GM13976 (cell line): Measurements from ENCODE around the gene TOM1.
"Not testable (repeated sequence)": the region's sequence is repeated elsewhere in the genome, so short reads cannot be mapped to it uniquely, and the experiment has no call there.

Source experiments
- DNase-seq: peaks from one replicate; pipeline ENCODE4 v3.0.0; 2012; ENCODE audit warnings: low spot score
- CTCF ChIP-seq: IDR thresholded peaks from 2 replicates; pipeline ENCODE4 v1.5.1; 2012; ENCODE audit warnings: borderline replicate concordance, mild to moderate bottlenecking; ENCODE audit not compliant: insufficient read depth; ENCODE audit errors: extremely low read depth, missing control alignments, control extremely low read depth
- in situ Hi-C: fragments of 300-500 bp; cut with MboI; formaldehyde crosslinking; loops from one replicate; pipeline ENCODE4 v1.12.0; 2022; ENCODE audit warnings: low sequenced_read_pairs, mixed read lengths, inconsistent platforms; ENCODE audit not compliant: unreplicated experiment

The TOM1 gene

DNA sequence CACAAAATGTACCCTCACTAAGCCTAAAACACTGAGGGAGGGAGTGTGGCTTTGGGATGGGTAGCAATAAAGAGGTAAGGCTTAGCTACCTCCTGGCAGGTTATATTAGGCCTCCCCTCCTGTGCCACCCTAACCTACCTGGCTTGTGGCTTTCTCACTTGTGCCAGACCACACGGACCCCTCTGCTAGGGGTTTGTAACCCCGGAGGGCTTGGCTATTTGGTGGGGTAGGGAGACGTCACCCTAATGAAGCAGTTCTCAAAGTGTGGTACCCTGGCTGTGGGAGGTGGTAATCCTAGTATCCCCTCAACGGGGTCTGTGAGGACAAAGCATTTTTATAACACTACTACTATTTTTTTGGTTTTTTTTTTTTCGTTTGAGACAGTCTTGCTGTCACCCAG, 91.2 kb downstream of the TOM1 start:
- no peak for DNase-seq
- in situ Hi-C loops, result no loop called here

DNA sequence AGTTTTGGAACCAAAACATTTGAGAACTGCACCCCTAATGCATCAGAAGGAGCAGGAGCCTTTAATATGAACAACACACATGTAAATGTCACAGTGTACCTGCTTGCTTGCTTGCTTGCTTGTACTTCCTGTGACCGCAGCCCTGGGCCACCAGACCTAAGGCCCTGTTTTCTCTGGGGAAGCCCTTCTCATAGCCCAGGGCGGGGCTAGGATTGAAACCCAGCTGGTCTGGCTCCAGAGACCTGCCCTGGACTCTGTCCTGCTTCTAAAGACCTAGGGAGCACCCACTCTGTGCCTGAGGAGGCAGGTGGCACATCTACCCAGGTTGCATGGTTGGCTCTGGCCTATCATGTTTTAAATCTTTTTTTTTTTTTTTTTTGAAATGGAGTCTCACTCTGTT, 92.7 kb downstream of the TOM1 start:
- TF ChIP-seq CTCF, result no peak

More for the DNA sequence above, 91.2 kb downstream of the TOM1 start:
- no peak for TF ChIP-seq CTCF

GRCh38 chr22:35393116-35394010, 93.7 kb downstream of the TOM1 start:
- no peak for DNase-seq
- TF ChIP-seq CTCF, result no peak
- in situ Hi-C loops, result no loop called here

More for the DNA sequence above, 92.7 kb downstream of the TOM1 start:
- in situ Hi-C loops, result no loop called here
- no peak for DNase-seq

DNA sequence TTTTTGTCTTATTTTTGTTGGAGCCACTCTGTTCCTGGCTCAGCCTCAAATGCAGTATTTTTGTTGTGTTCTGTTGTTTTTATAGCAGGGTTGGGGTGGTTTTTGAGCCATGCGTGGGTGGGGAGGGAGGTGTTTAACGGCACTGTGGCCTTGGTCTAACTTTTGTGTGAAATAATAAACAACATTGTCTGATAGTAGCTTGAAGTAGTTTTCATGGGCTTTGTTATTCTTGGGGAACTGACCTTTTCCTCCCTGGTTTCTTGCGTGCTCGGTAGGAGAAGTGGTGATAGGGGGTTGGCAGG, 94.3 kb downstream of the TOM1 start:
- TF ChIP-seq CTCF, result no peak
- no peak for DNase-seq
- in situ Hi-C loops, result no loop called here

DNA sequence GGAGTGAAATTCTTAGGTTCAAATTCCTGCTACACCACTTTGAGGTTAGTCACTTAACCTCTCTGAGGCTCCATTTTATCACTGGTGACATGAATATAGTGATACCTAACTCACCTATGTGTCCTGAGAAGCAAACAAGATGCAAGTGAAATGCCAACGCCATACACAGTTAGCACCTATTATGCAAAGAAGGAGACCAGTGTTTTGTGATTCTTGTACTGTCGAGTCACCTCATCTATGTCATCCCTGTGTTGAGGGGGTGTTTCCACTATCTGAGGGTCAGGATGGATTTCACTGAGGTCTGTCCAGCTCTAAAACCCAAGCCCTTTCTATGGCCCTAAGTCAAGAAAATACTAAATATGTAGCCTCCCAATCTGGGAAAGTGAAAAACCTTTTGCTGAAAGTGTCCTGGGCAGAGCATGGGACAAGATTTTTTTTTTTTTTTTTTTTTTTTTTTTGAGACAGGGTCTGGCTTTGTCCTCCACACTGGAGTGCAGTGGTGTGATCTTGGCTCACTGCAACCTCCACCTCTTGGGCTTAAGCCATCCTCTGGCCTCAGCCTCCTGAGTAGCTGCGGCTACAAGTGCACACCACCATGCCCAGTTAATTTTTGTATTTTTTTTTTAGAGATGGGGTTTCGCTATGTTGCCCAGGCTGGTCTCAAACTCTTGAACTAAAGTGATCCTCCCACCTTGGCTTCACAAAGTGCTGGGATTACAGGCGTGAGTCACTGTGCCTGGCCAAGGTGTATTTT, 95.3 kb downstream of the TOM1 start:
- no peak for TF ChIP-seq CTCF
- in situ Hi-C loops, result no loop called here

DNA sequence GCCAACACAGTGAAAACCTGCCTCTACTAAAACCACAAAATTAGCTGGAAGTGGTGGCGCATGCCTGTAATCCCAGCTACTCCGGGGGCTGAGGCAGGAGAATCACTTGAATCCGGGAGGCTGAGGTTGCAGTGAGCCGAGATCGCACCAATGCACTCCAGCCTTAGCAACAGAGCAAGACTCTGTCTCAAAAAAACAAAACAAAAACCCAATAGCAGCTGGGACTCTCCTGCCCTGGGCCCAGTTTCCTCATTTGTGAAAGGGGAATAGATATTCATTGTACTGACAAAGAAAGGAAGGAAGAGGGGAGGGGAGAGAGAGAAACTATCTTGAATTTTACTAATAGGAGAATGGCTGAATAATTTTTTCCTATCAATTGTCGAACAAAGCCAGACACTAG, 96.9 kb downstream of the TOM1 start:
- DNase-seq, in situ Hi-C loops: not testable (repeated sequence)

More for the DNA sequence above, 95.3 kb downstream of the TOM1 start:
- DNase-seq, result no peak

DNA sequence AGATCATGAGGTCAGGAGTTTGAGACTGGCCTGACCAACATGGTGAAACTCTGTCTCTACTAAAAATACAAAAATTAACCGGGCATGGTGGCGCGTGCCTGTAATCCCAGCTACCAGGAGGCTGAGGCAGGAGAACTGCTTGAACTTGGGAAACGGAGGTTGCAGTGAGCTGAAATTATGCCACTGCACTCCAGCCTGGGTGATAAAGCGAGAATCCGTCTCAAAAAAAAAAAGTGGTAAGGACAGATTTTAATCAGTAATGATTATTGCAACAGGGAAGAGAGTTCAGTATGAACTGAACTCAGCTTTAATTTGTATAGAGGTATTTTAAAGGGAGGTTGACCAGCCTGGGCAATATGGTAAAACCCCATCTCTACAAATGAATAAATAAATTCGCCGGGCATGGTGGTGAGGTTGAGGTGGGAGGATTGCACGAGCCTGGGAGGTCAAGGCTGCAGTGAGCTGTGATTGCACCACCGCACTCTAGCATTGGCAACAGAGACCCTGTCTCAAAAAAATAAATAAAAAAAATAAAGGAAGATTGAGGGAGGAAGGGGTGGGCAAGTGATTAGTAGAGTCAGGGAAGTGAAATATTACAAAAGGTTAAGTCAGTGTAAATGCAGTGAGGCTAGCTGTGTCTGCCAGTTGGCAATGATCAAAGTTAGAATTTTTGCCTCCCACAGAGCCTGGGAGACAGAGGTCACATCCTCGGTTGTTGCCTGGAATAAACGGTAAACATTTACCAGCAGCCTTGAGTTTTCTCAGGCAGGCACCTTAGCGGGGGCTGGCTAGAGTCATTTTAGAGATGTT, 97.6 kb downstream of the TOM1 start:
- DNase-seq, result no peak
- in situ Hi-C loops, result no loop called here
- TF ChIP-seq CTCF, result no peak
